Measurements from ENCODE around the gene GALT. TPM values are rescaled to one million over a fixed set of nuclear protein-coding genes. Genes with fewer than 3 reads are reported as not detected.

GALT gene
- total RNA-seq, 4 donors from 2014 or later: 8.1 to 23.6 (median 20.0) TPM

DNA sequence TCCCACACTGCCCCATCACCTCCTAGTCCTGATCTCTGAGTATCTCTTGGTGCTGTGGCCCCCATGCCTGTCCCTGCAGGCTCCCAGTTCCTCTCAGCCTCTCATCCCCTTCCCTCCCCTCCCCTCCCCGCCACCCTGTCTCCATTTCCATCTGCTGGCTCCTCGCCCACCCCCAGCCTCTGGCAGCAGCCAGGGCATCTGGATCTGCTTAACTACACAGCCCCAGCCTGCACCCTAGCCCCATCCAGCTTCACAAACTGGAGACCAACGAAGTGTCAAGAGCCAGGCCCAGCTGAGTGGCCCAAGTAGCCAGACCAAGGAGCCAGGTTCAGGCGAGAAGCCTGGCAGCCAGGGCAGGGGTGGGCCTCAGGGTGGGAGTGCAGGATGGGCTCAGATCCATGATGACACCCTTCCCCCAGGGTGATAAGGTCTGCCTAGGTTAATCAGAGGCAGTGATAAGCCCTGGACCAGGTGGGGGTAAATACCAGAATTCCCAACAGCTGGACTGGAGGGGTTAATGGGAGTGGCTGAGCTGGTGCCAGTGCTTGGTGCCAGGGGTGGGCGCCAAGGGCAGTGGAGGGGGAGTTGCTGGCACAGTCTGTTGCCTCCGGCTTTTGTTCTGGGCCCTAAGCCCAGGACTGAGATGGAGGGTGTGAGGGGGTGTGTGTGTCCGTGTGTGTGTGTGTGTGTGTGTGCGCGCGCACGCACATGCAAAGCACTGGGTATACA, 8.0 kb downstream of the GALT start:
- intact Hi-C loops (cut with DNase I; ENCODE audit: low total_unique reads): loop anchor here (5.0 kb wide), 1 partner anchor 333 kb away; the partner anchor contains the start of gene DNAJB5
- DNase-seq (peak in 1 of 2 donors; percentile 63), ATAC-seq (no peak)
- Histone ChIP-seq H3K27me3 (no peaks in the 10 kb centered on the region), H3K9me3 (no peaks in the 10 kb centered on the region), H3K4me1 (peaks cover 28 to 41% of the 10 kb centered on the region in 2 donors), H3K36me3 (peaks cover 0 to 4% of the 10 kb centered on the region in 2 donors), H3K4me3 (no peak overlapping the region), H3K27ac (peak overlapping the region; percentile 88 to 91 (median 89))
- no peak for TF ChIP-seq POLR2A (IDR thresholded peaks at IDR 0.05)
- TF ChIP-seq, protein P1, sequence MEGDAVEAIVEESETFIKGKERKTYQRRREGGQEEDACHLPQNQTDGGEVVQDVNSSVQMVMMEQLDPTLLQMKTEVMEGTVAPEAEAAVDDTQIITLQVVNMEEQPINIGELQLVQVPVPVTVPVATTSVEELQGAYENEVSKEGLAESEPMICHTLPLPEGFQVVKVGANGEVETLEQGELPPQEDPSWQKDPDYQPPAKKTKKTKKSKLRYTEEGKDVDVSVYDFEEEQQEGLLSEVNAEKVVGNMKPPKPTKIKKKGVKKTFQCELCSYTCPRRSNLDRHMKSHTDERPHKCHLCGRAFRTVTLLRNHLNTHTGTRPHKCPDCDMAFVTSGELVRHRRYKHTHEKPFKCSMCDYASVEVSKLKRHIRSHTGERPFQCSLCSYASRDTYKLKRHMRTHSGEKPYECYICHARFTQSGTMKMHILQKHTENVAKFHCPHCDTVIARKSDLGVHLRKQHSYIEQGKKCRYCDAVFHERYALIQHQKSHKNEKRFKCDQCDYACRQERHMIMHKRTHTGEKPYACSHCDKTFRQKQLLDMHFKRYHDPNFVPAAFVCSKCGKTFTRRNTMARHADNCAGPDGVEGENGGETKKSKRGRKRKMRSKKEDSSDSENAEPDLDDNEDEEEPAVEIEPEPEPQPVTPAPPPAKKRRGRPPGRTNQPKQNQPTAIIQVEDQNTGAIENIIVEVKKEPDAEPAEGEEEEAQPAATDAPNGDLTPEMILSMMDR (IDR thresholded peaks at IDR 0.05 in 4 of 5, conservative IDR thresholded peaks at IDR 0.05 in 1 of 5): no peak
- in situ Hi-C loops (cut with MboI; ENCODE audit: low sequenced_read_pairs in 4 of 4): loop anchor here in 1 of 4 donors (25.0 kb wide), 1 partner anchor 433 kb away; the partner anchor contains the start of genes FANCG and PIGO

DNA sequence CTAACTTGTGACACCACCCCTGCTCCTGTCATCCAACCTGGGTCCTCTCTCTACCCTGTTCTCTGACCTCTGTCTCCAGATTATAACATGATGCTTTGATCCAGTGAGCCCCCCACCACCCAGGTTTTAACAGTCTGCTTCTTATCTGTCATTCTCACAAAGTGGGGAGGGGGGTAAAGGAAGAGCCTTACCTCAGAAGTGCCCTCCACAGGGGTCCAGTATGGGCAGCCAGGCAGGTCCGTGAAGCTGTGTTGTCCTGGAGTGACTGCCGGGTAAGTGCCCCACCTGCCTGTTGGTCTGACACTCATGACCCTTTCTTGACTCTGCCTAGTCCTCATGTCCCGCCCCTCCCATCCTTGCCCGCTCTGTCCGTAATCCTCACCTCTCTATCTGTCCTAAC, 8.9 kb downstream of the GALT start:
- Histone ChIP-seq H3K27ac (peak overlapping the region in 1 of 4 donors; percentile 91), H3K4me3 (no peak overlapping the region), H3K36me3 (no peaks in the 10 kb centered on the region), H3K9me3 (no peaks in the 10 kb centered on the region), H3K27me3 (no peaks in the 10 kb centered on the region), H3K4me1 (peaks cover 28 to 41% of the 10 kb centered on the region in 2 donors)
- no peak for DNase-seq
- in situ Hi-C loops (cut with MboI; ENCODE audit: low sequenced_read_pairs in 4 of 4): loop anchor here in 1 of 4 donors (25.0 kb wide), 1 partner anchor 432 kb away; the partner anchor contains the start of genes FANCG and PIGO
- ATAC-seq: no peak
- intact Hi-C loops (cut with DNase I; ENCODE audit: low total_unique reads): no loop called here
- TF ChIP-seq POLR2A (IDR thresholded peaks at IDR 0.05): no peak
- TF ChIP-seq, protein P1 (IDR thresholded peaks at IDR 0.05 in 4 of 5, conservative IDR thresholded peaks at IDR 0.05 in 1 of 5): no peak

DNA sequence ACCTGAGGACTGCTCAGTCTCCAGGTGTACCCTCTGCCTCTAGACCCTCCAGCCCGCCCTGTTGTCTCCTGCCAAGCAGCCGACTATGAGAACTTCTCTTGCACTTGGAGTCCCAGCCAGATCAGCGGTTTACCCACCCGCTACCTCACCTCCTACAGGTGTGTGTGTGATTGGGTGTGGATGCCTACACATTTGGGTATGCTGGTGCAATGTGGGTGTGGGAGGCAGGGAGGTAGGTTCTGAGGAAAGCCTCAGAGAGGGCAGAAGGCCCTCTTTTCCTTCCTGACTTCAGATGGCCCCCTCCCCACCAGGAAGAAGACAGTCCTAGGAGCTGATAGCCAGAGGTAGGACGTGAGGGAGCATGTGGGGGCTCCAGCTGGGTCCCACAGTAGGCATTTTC, 10.5 kb downstream of the GALT start:
- TF ChIP-seq, protein P1 (IDR thresholded peaks at IDR 0.05 in 4 of 5, conservative IDR thresholded peaks at IDR 0.05 in 1 of 5): no peak
- TF ChIP-seq POLR2A (IDR thresholded peaks at IDR 0.05): no peak
- H3K9me3 ChIP-seq: no peaks in the 10 kb centered on the region
- no peak overlapping the region for H3K4me3 ChIP-seq
- H3K27me3 ChIP-seq: no peaks in the 10 kb centered on the region
- in situ Hi-C loops (cut with MboI; ENCODE audit: low sequenced_read_pairs in 4 of 4): loop anchor here in 1 of 4 donors (25.0 kb wide), 1 partner anchor 430 kb away; the partner anchor contains the start of genes FANCG and PIGO
- no peak for DNase-seq
- ATAC-seq: no peak
- peaks cover 0 to 6% of the 10 kb centered on the region in 2 donors for H3K36me3 ChIP-seq
- no peak overlapping the region for H3K27ac ChIP-seq
- H3K4me1 ChIP-seq: peaks cover 28 to 32% of the 10 kb centered on the region in 2 donors
- intact Hi-C loops (cut with DNase I; ENCODE audit: low total_unique reads): no loop called here

DNA sequence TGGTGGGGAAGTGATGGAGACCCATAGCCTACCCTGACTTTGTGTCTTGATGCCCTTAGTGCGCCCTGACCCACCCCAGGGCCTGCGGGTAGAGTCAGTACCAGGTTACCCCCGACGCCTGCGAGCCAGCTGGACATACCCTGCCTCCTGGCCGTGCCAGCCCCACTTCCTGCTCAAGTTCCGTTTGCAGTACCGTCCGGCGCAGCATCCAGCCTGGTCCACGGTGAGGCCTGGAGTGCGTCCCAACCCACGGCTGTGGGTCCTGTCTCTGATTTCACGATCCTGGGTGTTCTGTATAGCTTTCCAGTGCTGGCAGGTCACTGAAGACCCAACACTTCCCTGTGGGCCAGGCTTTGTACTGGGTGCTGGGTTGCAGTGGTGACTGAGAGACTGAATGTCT, 12.0 kb downstream of the GALT start:
- Histone ChIP-seq H3K9me3 (no peaks in the 10 kb centered on the region), H3K36me3 (peaks cover 0 to 6% of the 10 kb centered on the region in 2 donors), H3K4me1 (peaks cover 15 to 20% of the 10 kb centered on the region in 2 donors), H3K27me3 (no peaks in the 10 kb centered on the region), H3K27ac (no peak overlapping the region), H3K4me3 (no peak overlapping the region)
- in situ Hi-C loops (cut with MboI; ENCODE audit: low sequenced_read_pairs in 4 of 4) (loop anchor here in 1 of 4 donors (25.0 kb wide), 1 partner anchor 429 kb away; the partner anchor contains the start of genes FANCG and PIGO), intact Hi-C loops (cut with DNase I; ENCODE audit: low total_unique reads) (no loop called here)
- ATAC-seq (no peak), DNase-seq (no peak)
- TF ChIP-seq, protein P1 (IDR thresholded peaks at IDR 0.05 in 4 of 5, conservative IDR thresholded peaks at IDR 0.05 in 1 of 5): no peak
- no peak for TF ChIP-seq POLR2A (IDR thresholded peaks at IDR 0.05)
